Measurements from ENCODE around the gene OR10Z1. TPM values are rescaled to one million over a fixed set of nuclear protein-coding genes. Genes with fewer than 3 reads are reported as not detected.

The OR10Z1 gene
- not detected in 2 replicates for total RNA-seq

GRCh38 chr1:158604968-158605367, at the start of gene OR10Z1:
TSS of gene OR10Z1 (plus strand) at chr1:158605268. CDS start at chr1:158606439, 1,171 bp downstream.

GRCh38 chr1:158570480-158570879, 34.6 kb upstream of the OR10Z1 start, which contains the start of gene OR6P1:
TSS of gene OR6P1 (minus strand) at chr1:158570580. CDS start at chr1:158563604, 6,976 bp downstream.

GRCh38 chr1:158579733-158580132, 25.3 kb upstream of the OR10Z1 start, which contains the start of gene OR10X1:
TSS of gene OR10X1 (minus strand) at chr1:158579899. CDS start at chr1:158579899, 0 bp downstream.

Other genes with a start within 250 kb of the OR10Z1 start
- gene OR10T2, start 205.8 kb upstream of the OR10Z1 start, total RNA-seq: not detected in 2 replicates
- gene OR10K2, start 179.0 kb upstream of the OR10Z1 start, total RNA-seq: not detected in 2 replicates
- not detected in 2 replicates for gene OR10K1, start 143.4 kb upstream of the OR10Z1 start, total RNA-seq
- gene OR10R2, start 133.0 kb upstream of the OR10Z1 start, total RNA-seq: not detected in 2 replicates
- not detected in 2 replicates for gene OR6Y1, start 50.9 kb upstream of the OR10Z1 start, total RNA-seq
- gene OR6P1, start 34.7 kb upstream of the OR10Z1 start, total RNA-seq: not detected in 2 replicates
- not detected in 2 replicates for gene OR10X1, start 25.4 kb upstream of the OR10Z1 start, total RNA-seq
- 0.52 TPM in 1 of 2 replicates, not detected in the other for gene SPTA1, start 81.4 kb downstream of the OR10Z1 start, total RNA-seq
- gene OR6K2, start 95.4 kb downstream of the OR10Z1 start, total RNA-seq: not detected in 2 replicates
- gene OR6K3, start 115.5 kb downstream of the OR10Z1 start, total RNA-seq: not detected in 2 replicates
- gene OR6K6, start 149.5 kb downstream of the OR10Z1 start, total RNA-seq: not detected in 2 replicates
- gene OR6N1, start 166.9 kb downstream of the OR10Z1 start, total RNA-seq: not detected in 2 replicates
- not detected in 2 replicates for gene OR6N2, start 175.9 kb downstream of the OR10Z1 start, total RNA-seq
- not detected in 2 replicates for gene MNDA, start 226.1 kb downstream of the OR10Z1 start, total RNA-seq